Cardiac muscle cell (in vitro differentiated cells and primary cell): Measurements from ENCODE around the gene PNPLA2. TPM values are rescaled to one million over a fixed set of nuclear protein-coding genes. Genes with fewer than 3 reads are reported as not detected.

ENCODE experiments used
- DNase-seq, 2 donors: peaks; one replicate each; pipeline versions ENCODE4 v3.0.0 to v3.0.0-alpha.2; 2010 to 2017; ENCODE audit warnings: low read depth in 1 of 2, low spot score in 1 of 2
- H3K27ac ChIP-seq: fragments of 200-600 bp; sonication (generic); 2 replicates; pipeline ENCODE4 v1.5.1; 2016
- H3K27me3 ChIP-seq: fragments of 200-600 bp; sonication (generic); 2 replicates; pipeline ENCODE4 v1.6.0; 2016; ENCODE audit warnings: control low read depth
- H3K36me3 ChIP-seq: fragments of 200-600 bp; sonication (generic); 2 replicates; pipeline ENCODE4 v1.5.1; 2016; ENCODE audit warnings: control low read depth
- H3K4me1 ChIP-seq: fragments of 200-600 bp; sonication (generic); 2 replicates; pipeline ENCODE4 v1.8.1; 2017; ENCODE audit warnings: low read depth, mild to moderate bottlenecking, mixed run types
- H3K4me3 ChIP-seq: fragments of 200-600 bp; sonication (generic); 2 replicates; pipeline ENCODE4 v1.5.1; 2016; ENCODE audit warnings: mild to moderate bottlenecking
- H3K9me3 ChIP-seq: fragments of 200-600 bp; sonication (generic); 2 replicates; pipeline ENCODE4 v1.5.1; 2017; ENCODE audit warnings: low read depth, mild to moderate bottlenecking, control low read depth
- polyA plus RNA-seq: library from polyadenylated mRNA; unstranded; fragments of >200 nt; fragmentation: Nextera tagmentation; extraction: Ambion mirVana; gene quantifications from 2 replicates; pipeline ENCODE4 v1.2.1, GENCODE V29; 2016
- total RNA-seq: library from RNA; depleted of rRNA; stranded (reverse); fragments of >200 nt; gene quantifications from 2 replicates; pipeline ENCODE4 v1.2.3, GENCODE V29; 2016
- TF ChIP-seq, protein P1 (sequence below): IDR thresholded peaks from 2 replicates; pipeline ENCODE4 v1.5.1; 2012; ENCODE audit warnings: low read depth, mild to moderate bottlenecking, low read length

Gene PNPLA2
- total and polyA plus RNA-seq, 2 experiments from 2014 or later: 81.6 to 99.9 TPM

DNA sequence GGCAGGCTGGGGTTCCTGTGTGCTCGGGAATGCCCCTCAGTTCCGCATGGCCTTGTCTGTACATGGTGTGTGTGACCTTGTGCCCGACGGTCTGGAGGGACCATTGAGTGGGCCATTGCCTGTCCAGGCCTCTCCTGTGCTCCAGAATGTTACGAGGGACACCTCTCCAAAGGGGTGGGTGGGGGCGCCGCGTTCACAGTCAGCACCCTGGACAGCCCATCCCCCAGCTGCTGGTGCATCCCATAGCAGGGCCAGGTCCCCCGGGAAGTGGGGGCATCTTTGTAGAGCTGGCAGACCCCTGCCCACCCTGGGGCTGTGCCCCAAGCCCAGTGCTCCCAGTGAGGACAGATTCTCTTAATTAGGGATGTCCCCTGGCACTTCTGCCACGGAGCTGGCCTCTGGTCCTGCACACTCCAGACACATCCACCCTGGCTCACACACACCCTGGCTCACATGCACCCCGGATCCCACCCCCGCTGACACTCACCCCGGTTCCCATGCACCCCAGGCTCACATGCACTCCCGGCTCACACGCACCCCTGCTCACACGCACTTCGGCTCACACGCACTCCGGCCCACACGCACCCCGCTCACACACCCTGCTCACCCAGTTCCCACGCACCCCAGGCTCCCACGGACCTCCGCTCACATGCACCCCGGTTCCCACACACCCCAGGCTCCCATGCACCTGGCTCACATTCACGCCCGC is 39.5 kb downstream of the PNPLA2 start:
- Histone ChIP-seq H3K4me3 (no peak overlapping the region), H3K4me1 (peaks cover 6% of the 10 kb centered on the region), H3K27ac (no peak overlapping the region), H3K9me3 (no peaks in the 10 kb centered on the region), H3K27me3 (no peaks in the 10 kb centered on the region), H3K36me3 (no peaks in the 10 kb centered on the region)
- TF ChIP-seq, protein P1, sequence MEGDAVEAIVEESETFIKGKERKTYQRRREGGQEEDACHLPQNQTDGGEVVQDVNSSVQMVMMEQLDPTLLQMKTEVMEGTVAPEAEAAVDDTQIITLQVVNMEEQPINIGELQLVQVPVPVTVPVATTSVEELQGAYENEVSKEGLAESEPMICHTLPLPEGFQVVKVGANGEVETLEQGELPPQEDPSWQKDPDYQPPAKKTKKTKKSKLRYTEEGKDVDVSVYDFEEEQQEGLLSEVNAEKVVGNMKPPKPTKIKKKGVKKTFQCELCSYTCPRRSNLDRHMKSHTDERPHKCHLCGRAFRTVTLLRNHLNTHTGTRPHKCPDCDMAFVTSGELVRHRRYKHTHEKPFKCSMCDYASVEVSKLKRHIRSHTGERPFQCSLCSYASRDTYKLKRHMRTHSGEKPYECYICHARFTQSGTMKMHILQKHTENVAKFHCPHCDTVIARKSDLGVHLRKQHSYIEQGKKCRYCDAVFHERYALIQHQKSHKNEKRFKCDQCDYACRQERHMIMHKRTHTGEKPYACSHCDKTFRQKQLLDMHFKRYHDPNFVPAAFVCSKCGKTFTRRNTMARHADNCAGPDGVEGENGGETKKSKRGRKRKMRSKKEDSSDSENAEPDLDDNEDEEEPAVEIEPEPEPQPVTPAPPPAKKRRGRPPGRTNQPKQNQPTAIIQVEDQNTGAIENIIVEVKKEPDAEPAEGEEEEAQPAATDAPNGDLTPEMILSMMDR: no peak
- no peak for DNase-seq

DNA sequence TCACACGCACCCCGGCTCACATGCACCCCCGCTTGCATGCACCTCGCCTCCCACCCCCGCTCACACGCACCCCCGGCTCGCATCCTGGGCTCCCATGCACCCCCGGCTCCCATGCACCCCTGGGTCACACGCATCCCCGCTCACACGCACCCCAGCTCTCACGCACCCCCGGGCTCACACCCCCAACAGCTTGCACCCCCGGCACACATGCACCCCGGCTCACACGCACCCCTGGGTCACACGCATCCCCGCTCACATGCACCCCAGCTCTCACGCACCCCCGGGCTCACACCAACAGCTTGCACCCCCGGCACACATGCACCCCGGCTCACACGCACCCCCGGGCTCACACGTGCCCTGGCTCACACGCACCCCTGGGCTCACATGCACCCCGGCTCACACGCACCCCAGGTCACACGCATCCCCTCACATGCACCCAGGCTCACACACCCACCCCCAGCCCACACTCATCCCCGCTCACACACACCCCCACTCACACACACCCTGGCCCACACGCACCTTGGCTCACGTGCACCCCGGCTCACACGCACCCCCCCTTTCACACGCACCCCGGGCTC is 40.1 kb downstream of the PNPLA2 start:
- Histone ChIP-seq H3K36me3 (no peaks in the 10 kb centered on the region), H3K27me3 (no peaks in the 10 kb centered on the region), H3K9me3 (no peaks in the 10 kb centered on the region), H3K4me1 (peaks cover 6% of the 10 kb centered on the region), H3K4me3 (no peak overlapping the region), H3K27ac (no peak overlapping the region)
- DNase-seq: no peak
- TF ChIP-seq, protein P1: no peak

DNA sequence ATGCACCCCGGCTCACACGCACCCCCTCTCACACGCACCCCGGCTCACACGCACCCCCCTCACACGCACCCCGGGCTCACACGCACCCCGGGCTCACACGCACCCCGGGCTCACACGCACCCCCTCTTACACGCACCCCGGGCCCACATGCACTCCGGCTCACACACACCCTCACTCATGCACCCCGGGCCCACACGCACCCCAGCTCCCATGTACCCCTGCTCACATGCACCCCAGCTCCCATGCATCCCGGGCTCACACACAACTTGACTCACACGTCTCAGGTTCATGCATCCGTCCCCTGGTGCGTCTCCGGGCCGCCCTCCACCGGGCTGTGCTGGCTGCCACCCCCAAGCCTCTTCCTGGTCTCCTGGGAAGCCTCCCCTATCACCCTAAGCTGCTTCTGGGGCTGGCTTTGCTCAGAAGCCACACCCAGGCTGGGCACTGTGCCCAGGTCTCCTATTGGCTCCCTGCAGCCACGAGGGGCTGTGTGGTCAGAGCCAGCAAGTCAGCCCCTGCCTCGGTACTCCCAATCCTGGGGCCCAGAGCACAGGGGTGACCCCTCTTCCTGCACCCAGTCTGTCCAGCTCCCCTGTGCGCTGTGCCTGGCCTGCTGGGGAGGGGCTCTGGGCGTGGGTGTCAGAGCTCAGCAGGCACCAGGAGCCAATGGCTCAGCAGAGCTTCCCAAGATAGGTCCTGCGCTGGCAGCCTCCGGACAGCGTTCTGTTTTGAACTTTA is 40.8 kb downstream of the PNPLA2 start:
- no peak overlapping the region for H3K4me3 ChIP-seq
- H3K36me3 ChIP-seq: no peaks in the 10 kb centered on the region
- H3K9me3 ChIP-seq: no peaks in the 10 kb centered on the region
- H3K27ac ChIP-seq: peak overlapping the region; percentile 17
- H3K4me1 ChIP-seq: peaks cover 6% of the 10 kb centered on the region
- no peaks in the 10 kb centered on the region for H3K27me3 ChIP-seq
- DNase-seq: peak; percentile 61 to 94
- TF ChIP-seq, protein P1: no peak

DNA sequence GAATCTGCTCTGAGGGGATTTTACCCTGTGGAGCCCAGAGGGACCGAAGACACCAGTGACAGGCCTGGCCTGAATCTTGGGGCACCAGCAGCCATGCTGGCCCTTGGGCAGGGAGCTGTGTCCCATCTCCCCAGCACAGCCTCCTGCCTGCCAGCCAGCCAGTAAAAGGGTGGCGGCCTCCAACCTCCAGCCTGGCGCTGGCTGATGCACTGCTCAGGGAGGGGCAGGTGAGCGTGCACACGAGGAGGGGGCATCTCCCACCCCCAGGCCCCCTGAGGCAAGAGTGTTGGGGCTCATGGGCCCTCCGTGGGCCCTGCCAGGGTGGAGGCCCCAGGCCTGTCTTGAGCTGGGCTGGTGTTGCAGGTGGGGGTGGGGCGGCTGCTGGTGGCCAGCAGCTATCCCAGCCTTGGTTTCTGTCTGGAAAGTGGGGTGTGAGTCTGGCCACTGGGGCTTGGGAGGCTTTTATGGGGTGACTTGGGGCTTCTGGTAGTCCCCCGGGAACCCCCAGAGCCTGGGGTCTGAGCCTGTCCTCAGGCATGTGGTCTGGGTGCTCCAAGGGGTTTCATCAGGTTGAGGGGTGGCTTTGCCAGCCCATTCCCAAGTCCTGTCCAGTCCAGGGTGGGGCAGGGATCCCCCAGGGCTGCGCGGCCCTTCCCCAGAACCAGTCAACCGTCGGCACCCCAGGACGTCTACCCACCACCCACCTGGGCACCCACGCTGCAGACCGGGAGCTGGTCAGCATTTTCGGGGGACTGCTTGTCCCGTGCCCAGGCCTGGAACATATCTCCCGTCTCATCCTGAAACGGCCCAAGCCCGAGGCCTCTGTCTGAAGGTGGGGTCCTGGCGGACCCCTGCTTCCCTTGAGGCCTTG is 41.8 kb downstream of the PNPLA2 start:
- Histone ChIP-seq H3K9me3 (no peaks in the 10 kb centered on the region), H3K4me1 (peaks cover 6% of the 10 kb centered on the region)

More for the DNA sequence above, 41.8 kb downstream of the PNPLA2 start:
- no peak overlapping the region for H3K4me3 ChIP-seq
- H3K27me3 ChIP-seq: no peaks in the 10 kb centered on the region
- no peaks in the 10 kb centered on the region for H3K36me3 ChIP-seq
- H3K27ac ChIP-seq: peak overlapping the region; percentile 17
- no peak for DNase-seq
- TF ChIP-seq, protein P1: no peak
